ENCODE measurements around the gene SLC35A5.

- TF ChIP-seq GATA2 (IDR thresholded peaks at IDR 0.05; ENCODE audit: low read depth, low read length) (no peak), GATA3 (IDR thresholded peaks at IDR 0.05; ENCODE audit: low read depth, low read length) (no peak)
Observed at GRCh38 chr3:112597945-112598344, 36.1 kb downstream of the SLC35A5 start.

Measured in SH-SY5Y (cell line).